Heart left ventricle (tissue), 16 donors: Measurements from ENCODE around the gene LGALS4. TPM values are rescaled to one million over a fixed set of nuclear protein-coding genes. Genes with fewer than 3 reads are reported as not detected.

ENCODE experiments used
- ATAC-seq, 4 donors: fragments of 200-7000 bp; cut with Tn5 transposase; one replicate each; pipeline ENCODE4 v1.9.1; 2020 to 2022; ENCODE audit warnings: moderate library complexity in 4 of 4, mild to moderate bottlenecking in 3 of 4, moderate number of reproducible peaks in 1 of 4
- DNase-seq, 5 donors: peaks; one replicate each; pipeline ENCODE4 v3.0.0-alpha.2; 2020
- H3K27ac ChIP-seq, 12 donors: fragments of 200-600 bp; sonication (generic) in 4 of 12; one replicate each; pipeline versions ENCODE4 v1.5.0 to v1.8.0; 2016 to 2022; ENCODE audit warnings: mild to moderate bottlenecking in 2 of 12
- H3K27me3 ChIP-seq, 9 donors: fragments of 200-600 bp; sonication (generic) in 2 of 9; one replicate each; pipeline versions ENCODE4 v1.5.1 to v1.8.0; 2016 to 2022; ENCODE audit warnings: mild to moderate bottlenecking in 3 of 9
- H3K36me3 ChIP-seq, 9 donors: fragments of 200-600 bp; sonication (generic) in 2 of 9; one replicate each; pipeline versions ENCODE4 v1.5.0 to v1.8.0; 2018 to 2022; ENCODE audit warnings: mild to moderate bottlenecking in 2 of 9
- H3K4me1 ChIP-seq, 12 donors: fragments of 200-600 bp; sonication (generic) in 4 of 12; one replicate each; pipeline versions ENCODE4 v1.5.0 to v1.8.0; 2016 to 2022; ENCODE audit warnings: mild to moderate bottlenecking in 3 of 12
- H3K4me3 ChIP-seq, 12 donors: fragments of 200-600 bp; sonication (generic) in 4 of 12; one replicate each; pipeline versions ENCODE4 v1.5.0 to v1.8.0; 2017 to 2022; ENCODE audit warnings: mild to moderate bottlenecking in 9 of 12, moderate library complexity in 4 of 12
- H3K9me3 ChIP-seq, 12 donors: fragments of 200-600 bp; sonication (generic) in 4 of 12; one replicate each; pipeline versions ENCODE4 v1.5.0 to v1.8.0; 2016 to 2022; ENCODE audit warnings: mild to moderate bottlenecking in 1 of 12
- CTCF ChIP-seq, 12 donors: fragments of 200-600 bp; sonication (generic) in 4 of 12; IDR thresholded peaks; one replicate each; pipeline versions ENCODE4 v1.5.0 to v1.8.0; 2018 to 2022; ENCODE audit warnings: antibody characterized with exemption in 12 of 12, mild to moderate bottlenecking in 5 of 12
- POLR2A ChIP-seq, 2 donors: fragments of 450-650 bp; IDR thresholded peaks; one replicate each; pipeline ENCODE4 v1.6.1; 2017; ENCODE audit warnings: antibody characterized with exemption in 2 of 2, mild to moderate bottlenecking in 2 of 2, moderate library complexity in 2 of 2
- WGBS, 4 donors: extraction: QIAGEN DNeasy Blood & Tissue Kit in 2 of 4; methylation state at CpG; one replicate each; pipeline versions ENCODE4 v1.1.5 to v1.1.7; 2013 to 2018; 5-methylcytosine and 5-hydroxymethylcytosine counted together
- intact Hi-C, 10 donors: fragments of 100-400 bp; cut with DNase I; formaldehyde crosslinking; loops; one replicate each; pipeline versions ENCODE4 v1.11.1 to v1.14.2; 2022
- polyA plus RNA-seq, 2 donors: library from polyadenylated mRNA; stranded (reverse); fragments of 200-250 nt; gene quantifications; one replicate each; pipeline ENCODE4 v1.2.3, GENCODE V29; 2013
- total RNA-seq, 9 donors: library from RNA; depleted of rRNA in 2 of 9; stranded (reverse); fragments of >200 nt in 2 of 9; fragmentation: NEBNext Ultra II Directional in 3 of 9; extraction: Animal tissue kit (Norgen Biotek cat#: 25700) in 3 of 9; gene quantifications; one replicate each; pipeline versions ENCODE4 v1.1.0 to v1.2.4, GENCODE V29; 2016 to 2023
- donor health status: ischemic (EF 13 %, LVEDD 7.1; RV severe dilation, severe dysfunction).
- donor health status: healthy with polysubstance abuse.
- donor health status: DM: no; HTN: yes; CAD: no.
- donor health status: DM: no; HTN: no; CAD: no.
- donor health status: ischemic (EF 25% LVEDD 6.9; RV normal size, moderate dysfunction).
- donor health status: ischemic (EF 25% LVEDD 5.7; RV mildly dilated, moderate dysfunction).
- donor health status: healthy.
- donor health status: DM: yes; HTN: yes; CAD: no.
- donor health status: ischemic (EF 35%, LVEDD 5.7; RV mildly dilated, moderate dysfunction).
- donor health status: nonischemic (EF 11% LVEDD 7.7; RV severe dilation, severe dysfunction).
- donor health status: DM: yes; HTN: yes; CAD: no.
- donor health status: PGD.
- donor health status: ischemic (EF 29% LVEDD 5.4; RV normal size, mild dysfunction).
- donor health status: nonischemic (EF 23%, LVEDD 6.1; RV moderate dilation, normal function).

The LGALS4 gene
- total and polyA plus RNA-seq, 11 donors, result 0.35 to 1.3 (median 0.67) TPM; not detected in 2

DNA sequence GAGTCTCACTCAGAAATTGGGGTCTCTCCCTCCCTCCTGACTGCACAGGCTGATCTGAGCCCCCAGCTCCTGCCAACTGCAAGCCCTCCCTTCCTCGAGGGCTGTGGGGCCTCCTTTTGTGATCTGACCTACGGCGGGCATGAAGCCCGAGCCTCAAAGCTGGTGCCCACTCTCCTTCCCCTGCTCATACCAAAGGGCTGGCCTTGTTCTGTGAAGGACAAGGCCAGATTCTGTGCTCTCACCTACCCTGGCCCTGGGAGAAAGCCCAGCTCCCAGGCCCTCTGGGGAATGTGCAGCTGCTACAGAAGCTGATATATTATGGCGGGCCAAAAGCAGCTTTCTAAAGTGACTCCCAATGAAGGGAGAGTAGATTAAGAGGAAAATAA, 27.8 kb upstream of the LGALS4 start:
- Histone ChIP-seq H3K4me3 (no peak overlapping the region), H3K27me3 (no peaks in the 10 kb centered on the region), H3K9me3 (no peaks in the 10 kb centered on the region), H3K36me3 (peaks cover 10 to 100% (median 100%) of the 10 kb centered on the region in 9 donors), H3K27ac (peak overlapping the region in 1 of 12 donors; percentile 33), H3K4me1 (peaks cover 0 to 22% (median 8%) of the 10 kb centered on the region in 12 donors)
- no peak for ATAC-seq
- WGBS, 4 donors, result 74 to 85% (median 81%) methylated on average over 5 of the region's 5 CpGs
- no peak for DNase-seq
- intact Hi-C loops, result loop anchor here in 2 of 10 donors (10.0 kb wide), 2 partner anchors 106 to 216 kb away; no protein-coding TSS in a partner anchor
- no peak for TF ChIP-seq POLR2A (IDR thresholded peaks at IDR 0.05)
- no peak for TF ChIP-seq CTCF (IDR thresholded peaks at IDR 0.05)

- DNase-seq, result peak in 1 of 5 donors; percentile 14
- WGBS, 4 donors, result 83 to 86% (median 84%) methylated on average over 26 to 28 of the region's 28 CpGs
- H3K4me1 ChIP-seq, result peaks cover 0 to 22% (median 3%) of the 10 kb centered on the region in 12 donors
- TF ChIP-seq CTCF (IDR thresholded peaks at IDR 0.05), result no peak
- TF ChIP-seq POLR2A (IDR thresholded peaks at IDR 0.05), result no peak
- peak overlapping the region in 1 of 12 donors; percentile 13 for H3K27ac ChIP-seq
- intact Hi-C loops, result loop anchor here in 8 of 10 donors (5.0 to 10.0 kb wide), 8 partner anchors 55 to 215 kb away; partner anchors contain the start of genes NFKBIB (in 1 of the 8) and SIRT2 (in 1 of the 8)
- no peak overlapping the region for H3K4me3 ChIP-seq
- no peak for ATAC-seq
- H3K36me3 ChIP-seq, result peaks cover 10 to 100% (median 98%) of the 10 kb centered on the region in 9 donors
- no peaks in the 10 kb centered on the region for H3K9me3 ChIP-seq
- H3K27me3 ChIP-seq, result no peaks in the 10 kb centered on the region
Measured at GRCh38 chr19:38839816-38840582, 27.3 kb upstream of the LGALS4 start.

- DNase-seq (peak in 1 of 5 donors; percentile 1), ATAC-seq (no peak)
- TF ChIP-seq POLR2A (IDR thresholded peaks at IDR 0.05) (no peak), CTCF (IDR thresholded peaks at IDR 0.05) (no peak)
- Histone ChIP-seq H3K9me3 (no peaks in the 10 kb centered on the region), H3K4me1 (peaks cover 0 to 22% (median 2%) of the 10 kb centered on the region in 12 donors), H3K27me3 (no peaks in the 10 kb centered on the region), H3K27ac (peak overlapping the region in 1 of 12 donors; percentile 20), H3K36me3 (peaks cover 7 to 97% (median 90%) of the 10 kb centered on the region in 9 donors), H3K4me3 (no peak overlapping the region)
- WGBS, 4 donors, result 79 to 83% (median 82%) methylated on average over 12 of the region's 12 CpGs
- intact Hi-C loops, result loop anchor here in 6 of 10 donors (5.0 to 10.0 kb wide), 6 partner anchors 56 to 204 kb away; partner anchors contain the start of genes NFKBIB (in 1 of the 6) and SIRT2 (in 1 of the 6)
Measured at GRCh38 chr19:38838986-38839761, 26.4 kb upstream of the LGALS4 start.
